Loucy (cell line): ENCODE measurements around the gene POLR3E.

ENCODE experiments used
- H2AFZ ChIP-seq: fragments of 200-600 bp; sonication (generic); 2 replicates; pipeline ENCODE4 v1.6.0; 2016; ENCODE audit warnings: antibody characterized with exemption, mild to moderate bottlenecking, low read length, moderate library complexity
- H3F3A ChIP-seq: fragments of 200-600 bp; 2 replicates; pipeline ENCODE4 v1.6.0; 2016; ENCODE audit warnings: antibody characterized with exemption, low read depth, mild to moderate bottlenecking
- H3K27me3 ChIP-seq: fragments of 200-600 bp; sonication (generic); 2 replicates; pipeline ENCODE4 v1.6.1; 2014; ENCODE audit warnings: low read length, mild to moderate bottlenecking; ENCODE audit not compliant: insufficient read depth, poor library complexity, severe bottlenecking
- H3K36me3 ChIP-seq: fragments of 200-600 bp; sonication (generic); 2 replicates; pipeline ENCODE4 v1.6.1; 2016; ENCODE audit warnings: low read length; ENCODE audit not compliant: insufficient read depth
- H3K4me1 ChIP-seq: fragments of 200-600 bp; sonication (generic); 2 replicates; pipeline ENCODE4 v1.5.1; 2014; ENCODE audit warnings: low read length, mild to moderate bottlenecking; ENCODE audit not compliant: insufficient read depth, poor library complexity, severe bottlenecking
- H3K4me2 ChIP-seq: fragments of 200-600 bp; sonication (generic); 2 replicates; pipeline ENCODE4 v1.6.0; 2014; ENCODE audit warnings: antibody characterized with exemption, low read length, low read depth, mild to moderate bottlenecking; ENCODE audit not compliant: poor library complexity, severe bottlenecking
- H3K4me3 ChIP-seq: fragments of 200-600 bp; sonication (generic); 2 replicates; pipeline ENCODE4 v1.5.1; 2014; ENCODE audit warnings: low read length, mild to moderate bottlenecking, mixed read lengths; ENCODE audit not compliant: poor library complexity, severe bottlenecking
- H3K79me2 ChIP-seq: fragments of 200-600 bp; sonication (generic); 2 replicates; pipeline ENCODE4 v1.6.1; 2014; ENCODE audit warnings: low read length; ENCODE audit not compliant: insufficient read depth
- H3K9ac ChIP-seq: fragments of 200-600 bp; sonication (generic); 2 replicates; pipeline ENCODE4 v1.6.0; 2014; ENCODE audit warnings: mild to moderate bottlenecking, low read depth, low read length, moderate library complexity; ENCODE audit not compliant: poor library complexity, severe bottlenecking
- H3K9me2 ChIP-seq: fragments of 200-600 bp; sonication (generic); replicated peaks from 2 replicates; pipeline ENCODE4 v1.6.1; 2016; ENCODE audit warnings: low read depth, low read length, mixed read lengths
- H3K9me3 ChIP-seq: fragments of 200-600 bp; sonication (generic); 2 replicates; pipeline ENCODE4 v1.6.1; 2014; ENCODE audit warnings: mild to moderate bottlenecking, antibody characterized with exemption, low read length, low read depth; ENCODE audit not compliant: insufficient read depth
- H4K20me1 ChIP-seq: fragments of 200-600 bp; sonication (generic); 2 replicates; pipeline ENCODE4 v1.6.0; 2014; ENCODE audit warnings: antibody characterized with exemption, low read length, mild to moderate bottlenecking; ENCODE audit not compliant: insufficient read depth, poor library complexity, severe bottlenecking
- CTCF ChIP-seq: fragments of 200-600 bp; sonication (generic); conservative IDR thresholded peaks from 2 replicates; pipeline ENCODE4 v1.5.1; 2014; ENCODE audit warnings: mild to moderate bottlenecking, antibody characterized with exemption, low read length
- EZH2phosphoT487 ChIP-seq: fragments of 200-600 bp; IDR thresholded peaks from 2 replicates; pipeline ENCODE4 v1.6.1; 2018; ENCODE audit warnings: antibody characterized with exemption, mild to moderate bottlenecking, moderate library complexity, borderline replicate concordance

The POLR3E gene

DNA sequence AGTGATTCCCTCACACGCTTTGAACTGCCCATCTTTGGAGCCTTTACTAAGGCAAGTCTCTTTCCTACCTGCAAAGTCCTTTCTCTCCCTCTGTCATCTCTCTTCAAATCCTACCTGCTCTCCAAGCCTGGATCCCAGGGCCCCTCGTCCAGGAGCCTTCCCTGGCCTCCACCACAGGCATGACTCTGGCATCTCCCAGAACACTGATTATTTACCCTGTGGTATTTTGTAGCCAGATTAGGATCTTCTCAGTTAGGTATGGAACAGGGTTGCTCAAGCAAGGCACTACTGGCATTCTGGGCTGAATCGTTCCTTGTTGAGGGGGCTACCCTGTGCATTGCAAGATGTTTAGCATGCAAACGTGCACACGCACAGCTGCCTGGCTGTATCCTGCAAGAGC is 31.9 kb upstream of the POLR3E start:
- Histone ChIP-seq H3K36me3 (peaks cover 28% of the 10 kb centered on the region; the same call in 1 of the 2 replicates), H3K9ac (no peak overlapping the region), H3K9me3 (no peaks in the 10 kb centered on the region), H4K20me1 (no peaks in the 10 kb centered on the region), H2AFZ (no peak overlapping the region), H3K4me2 (no peak overlapping the region), H3K79me2 (no peaks in the 10 kb centered on the region), H3K4me1 (no peaks in the 10 kb centered on the region), H3K9me2 (no peaks in the 10 kb centered on the region), H3K4me3 (no peak overlapping the region), H3F3A (no peaks in the 10 kb centered on the region), H3K27me3 (no peaks in the 10 kb centered on the region)
- TF ChIP-seq EZH2phosphoT487 (no peak), CTCF (no peak)

DNA sequence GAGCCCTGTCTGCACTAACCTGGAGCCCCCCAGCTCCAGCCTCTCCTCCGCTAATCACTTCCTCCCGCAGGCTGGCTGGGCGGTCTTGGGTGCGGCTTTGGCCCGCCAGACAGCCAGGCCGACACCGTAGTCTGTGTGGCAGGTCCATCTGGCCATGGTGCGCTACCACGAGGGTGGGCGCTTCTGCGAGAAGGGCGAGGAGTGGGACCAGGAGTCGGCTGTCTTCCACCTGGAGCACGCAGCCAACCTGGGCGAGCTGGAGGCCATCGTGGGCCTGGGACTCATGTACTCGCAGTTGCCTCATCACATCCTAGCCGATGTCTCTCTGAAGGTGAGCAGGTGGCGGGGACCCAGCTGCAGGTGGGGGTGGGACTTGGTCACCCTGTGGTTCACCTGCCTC is 30.7 kb upstream of the POLR3E start:
- Histone ChIP-seq H4K20me1 (no peaks in the 10 kb centered on the region), H3F3A (no peaks in the 10 kb centered on the region), H3K9me3 (no peaks in the 10 kb centered on the region), H3K27me3 (no peaks in the 10 kb centered on the region), H3K9me2 (no peaks in the 10 kb centered on the region), H3K79me2 (no peaks in the 10 kb centered on the region), H3K9ac (no peak overlapping the region), H3K4me3 (no peak overlapping the region), H3K4me2 (no peak overlapping the region), H2AFZ (no peak overlapping the region), H3K4me1 (no peaks in the 10 kb centered on the region), H3K36me3 (peaks cover 21% of the 10 kb centered on the region; the same call in 1 of the 2 replicates)
- no peak for TF ChIP-seq EZH2phosphoT487
- no peak for TF ChIP-seq CTCF

GRCh38 chr16:22267764-22268163 is 29.4 kb upstream of the POLR3E start:
- Histone ChIP-seq H3K9ac (no peak overlapping the region), H3K4me3 (no peak overlapping the region), H3K4me2 (no peak overlapping the region), H3F3A (no peaks in the 10 kb centered on the region), H4K20me1 (no peaks in the 10 kb centered on the region), H3K79me2 (no peaks in the 10 kb centered on the region), H3K9me3 (no peaks in the 10 kb centered on the region), H3K27me3 (no peaks in the 10 kb centered on the region), H2AFZ (no peak overlapping the region), H3K36me3 (peaks cover 24% of the 10 kb centered on the region; the same call in 1 of the 2 replicates), H3K9me2 (no peaks in the 10 kb centered on the region), H3K4me1 (no peaks in the 10 kb centered on the region)
- TF ChIP-seq CTCF: no peak
- no peak for TF ChIP-seq EZH2phosphoT487
